Kidney (tissue), 14 donors: ENCODE results near the gene OR2M7. TPM values are rescaled to one million over a fixed set of nuclear protein-coding genes. Genes with fewer than 3 reads are reported as not detected.
"Not testable (repeated sequence)": the region's sequence is repeated elsewhere in the genome, so short reads cannot be mapped to it uniquely, and the experiment has no call there.

Experiments
- DNase-seq, 5 donors: peaks; one replicate each; pipeline ENCODE4 v3.0.0-alpha.2; 2013 to 2020
- FAIRE-seq: peaks from 2 replicates; lab custom pipeline; 2012; peaks lifted over from hg19 to GRCh38; lab: Jason Lieb, UNC
- H3K27ac ChIP-seq, 2 donors: one replicate each; pipeline ENCODE4 v1.7.0; 2013; ENCODE audit warnings: low read depth in 2 of 2, low read length in 2 of 2, inconsistent platforms in 1 of 2
- H3K27me3 ChIP-seq: one replicate; pipeline ENCODE4 v1.7.1; 2013; ENCODE audit warnings: low read length, inconsistent platforms; ENCODE audit not compliant: control insufficient read depth, insufficient read depth
- H3K36me3 ChIP-seq, 3 donors: one replicate each; pipeline versions ENCODE4 v1.7.0 to v1.7.1; 2013; ENCODE audit warnings: low read length in 3 of 3, control low read depth in 1 of 3, inconsistent platforms in 1 of 3; ENCODE audit not compliant: insufficient read depth in 3 of 3, control insufficient read depth in 2 of 3
- H3K4me1 ChIP-seq, 3 donors: one replicate each; pipeline versions ENCODE4 v1.7.0 to v1.7.1; 2013; ENCODE audit warnings: low read length in 3 of 3, inconsistent platforms in 1 of 3, low read depth in 1 of 3; ENCODE audit not compliant: control insufficient read depth in 2 of 3, insufficient read depth in 2 of 3
- H3K4me3 ChIP-seq, 3 donors: one replicate each; pipeline versions ENCODE4 v1.7.0 to v1.8.1; 2013; ENCODE audit warnings: low read length in 3 of 3, control low read depth in 1 of 3, inconsistent platforms in 1 of 3
- H3K9ac ChIP-seq, 3 donors: one replicate each; pipeline versions ENCODE4 v1.7.0 to v1.7.1; 2013; ENCODE audit warnings: low read length in 3 of 3, control low read depth in 1 of 3, inconsistent platforms in 1 of 3
- H3K9me3 ChIP-seq, 3 donors: one replicate each; pipeline versions ENCODE4 v1.7.0 to v1.7.1; 2013; ENCODE audit warnings: low read length in 3 of 3, control low read depth in 1 of 3, inconsistent platforms in 1 of 3; ENCODE audit not compliant: control insufficient read depth in 2 of 3, insufficient read depth in 1 of 3
- CTCF ChIP-seq: IDR thresholded peaks from 3 replicates; pipeline ENCODE4 v1.5.1; 2012; ENCODE audit warnings: mild to moderate bottlenecking, moderate library complexity, borderline replicate concordance; ENCODE audit not compliant: insufficient read depth; ENCODE audit errors: extremely low read depth
- intact Hi-C: fragments of 100-400 bp; cut with DNase I; formaldehyde crosslinking; loops from one replicate; pipeline ENCODE4 v1.11.1; 2022
- polyA plus RNA-seq: library from polyadenylated mRNA; stranded (reverse); fragments of 350-450 nt; fragmentation: Illumina TruSeq; extraction: RNeasy Lipid Tissue Mini Kit (QIAGEN cat#74804); gene quantifications from one replicate; pipeline ENCODE4 v1.2.3, GENCODE V29; 2014; ENCODE audit warnings: low read depth, low replicate concordance; ENCODE audit not compliant: insufficient read depth
- total RNA-seq: library from RNA; stranded (reverse); fragmentation: NEBNext Ultra II Directional; extraction: Animal tissue kit (Norgen Biotek cat#: 25700); gene quantifications from one replicate; pipeline ENCODE4 v1.2.1, GENCODE V29; 2021
- donor health status: control.
- donor health status: control.
- donor health status: control.
- donor health status: control.
- donor health status: control.
- donor health status: DM: yes; HTN: yes; CAD: no.
- donor health status: Normal renal cell carcinoma (clear cell type).

Gene OR2M7
- total and polyA plus RNA-seq, 2 donors from 2014 or later, result not detected

GRCh38 chr1:248306103-248306502 is 18.3 kb downstream of the OR2M7 start:
- Histone ChIP-seq H3K4me1 (no peaks in the 10 kb centered on the region), H3K9ac (no peak overlapping the region), H3K27me3 (no peaks in the 10 kb centered on the region), H3K4me3 (no peak overlapping the region), H3K36me3 (no peaks in the 10 kb centered on the region), H3K9me3 (no peaks in the 10 kb centered on the region), H3K27ac (no peak overlapping the region)
- FAIRE-seq, result no peak
- intact Hi-C loops, result no loop called here
- TF ChIP-seq CTCF, result no peak
- DNase-seq, result no peak

DNA sequence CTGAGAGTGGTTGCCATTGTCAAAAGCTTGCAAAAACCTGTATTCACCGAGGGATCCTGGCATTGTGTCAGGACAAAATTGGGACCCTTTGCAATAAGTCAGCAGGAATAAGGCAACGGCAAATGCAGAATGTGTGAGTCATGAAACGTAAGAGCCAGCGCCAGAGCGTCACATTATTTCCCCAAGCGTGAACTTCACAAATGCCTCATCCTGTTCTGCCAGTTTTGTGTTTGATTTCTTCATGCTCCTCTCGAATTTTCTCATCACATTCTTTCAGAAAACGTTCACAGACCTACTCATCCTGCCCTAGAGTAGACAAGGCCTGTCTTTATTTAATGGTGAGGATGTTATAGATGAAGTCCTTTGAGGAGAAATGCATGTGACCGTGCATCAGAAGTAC is 18.7 kb downstream of the OR2M7 start:
- intact Hi-C loops, H3K9me3 ChIP-seq, H3K27me3 ChIP-seq, H3K36me3 ChIP-seq, DNase-seq, H3K9ac ChIP-seq, H3K4me3 ChIP-seq, H3K4me1 ChIP-seq, FAIRE-seq, H3K27ac ChIP-seq: not testable (repeated sequence)

DNA sequence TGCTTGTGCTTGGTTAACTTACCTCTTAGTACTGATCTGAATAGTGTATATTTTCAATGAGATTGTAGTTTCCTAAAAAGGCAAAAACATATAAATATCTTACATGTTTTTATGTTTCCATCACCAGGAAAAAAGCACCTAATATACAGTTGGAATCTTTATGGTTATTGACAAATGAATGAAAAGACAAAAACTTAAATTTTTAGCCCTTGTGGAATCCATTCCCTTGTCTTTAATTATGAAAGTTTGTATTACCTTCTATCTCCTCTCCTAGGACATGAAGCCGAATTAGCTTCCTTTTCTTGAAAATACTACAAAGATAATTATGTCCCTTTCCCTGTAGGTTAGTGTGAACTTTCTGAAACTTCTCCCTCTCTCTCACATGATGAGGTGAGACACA is 21.0 kb downstream of the OR2M7 start, which contains the start of gene OR2T12:
Gene OR2T12, minus strand, starts transcription at position 101 of the 400 bp plus-strand sequence. CDS start 7,846 bp downstream, outside the sequence.
- Histone ChIP-seq H3K27me3 (no peaks in the 10 kb centered on the region), H3K27ac (no peak within 1 kb of the TSS), H3K9ac (no peak within 1 kb of the TSS), H3K36me3 (no peaks in the 10 kb centered on the region), H3K4me3 (no peak within 1 kb of the TSS), H3K9me3 (no peaks in the 10 kb centered on the region), H3K4me1 (no peaks in the 10 kb centered on the region)
- intact Hi-C loops, result no loop called here
- FAIRE-seq (no peak), DNase-seq (no peak)
- TF ChIP-seq CTCF, result no peak

GRCh38 chr1:248288391-248288790 is 36.0 kb downstream of the OR2M7 start:
- intact Hi-C loops, result no loop called here
- Histone ChIP-seq H3K36me3 (no peaks in the 10 kb centered on the region), H3K9ac (no peak overlapping the region), H3K4me1 (no peaks in the 10 kb centered on the region), H3K9me3 (no peaks in the 10 kb centered on the region), H3K27ac (no peak overlapping the region), H3K27me3 (no peaks in the 10 kb centered on the region), H3K4me3 (no peak overlapping the region)
- DNase-seq (no peak), FAIRE-seq (no peak)
- no peak for TF ChIP-seq CTCF
